NK-92 treated with Interleukin-12 subunit alpha and Interleukin-12 subunit beta, amount 100 ng/mL, for 24 hours (cell line): Measurements from ENCODE around the gene TPP1.

ENCODE experiments used
- DNase-seq: peaks from one replicate; lab custom pipeline; 2025; lab: John Stamatoyannopoulos, UW

Gene TPP1

GRCh38 chr11:6611092-6611962 is 7.9 kb downstream of the TPP1 start:
- DNase-seq: no peak

- DNase-seq: no peak
These were observed 8.6 kb downstream of the TPP1 start for GRCh38 chr11:6610591-6610990.

GRCh38 chr11:6609502-6610015 is 9.7 kb downstream of the TPP1 start:
- no peak for DNase-seq

GRCh38 chr11:6608726-6609501 is 10.3 kb downstream of the TPP1 start:
- DNase-seq: no peak

- no peak for DNase-seq
These were observed 11.2 kb downstream of the TPP1 start for GRCh38 chr11:6608011-6608410.

- no peak for DNase-seq
These were observed 11.9 kb downstream of the TPP1 start for GRCh38 chr11:6607190-6607795.

- peak; percentile 18 for DNase-seq
These were observed 12.6 kb downstream of the TPP1 start for GRCh38 chr11:6606471-6607189.

GRCh38 chr11:6604790-6605189 is 14.4 kb downstream of the TPP1 start:
- no peak for DNase-seq

- no peak for DNase-seq
These were observed 15.1 kb downstream of the TPP1 start for GRCh38 chr11:6604081-6604626.

- peak; percentile 81 for DNase-seq
These were observed 15.7 kb downstream of the TPP1 start, which contains the start of the genes ILK and RRP8 for GRCh38 chr11:6603287-6604080. Gene ILK, plus strand, starts transcription at chr11:6603774. Its CDS starts 498 bp downstream, at chr11:6604272. Gene RRP8, minus strand, starts transcription at chr11:6603616. Its CDS starts 114 bp downstream, at chr11:6603502.

- DNase-seq: no peak
These were observed 16.9 kb downstream of the TPP1 start for GRCh38 chr11:6602096-6602940.

- DNase-seq: no peak
These were observed 18.2 kb downstream of the TPP1 start for GRCh38 chr11:6601041-6601461.

- DNase-seq: no peak
These were observed 19.3 kb downstream of the TPP1 start for GRCh38 chr11:6599881-6600390.

GRCh38 chr11:6599449-6599848 is 19.8 kb downstream of the TPP1 start:
- no peak for DNase-seq

GRCh38 chr11:6598555-6598954 is 20.7 kb downstream of the TPP1 start:
- DNase-seq: no peak

- DNase-seq: no peak
These were observed 22.9 kb downstream of the TPP1 start for GRCh38 chr11:6596239-6596877.

GRCh38 chr11:6594142-6594768 is 25.0 kb downstream of the TPP1 start:
- DNase-seq: no peak

- DNase-seq: no peak
These were observed 31.2 kb downstream of the TPP1 start for GRCh38 chr11:6588018-6588417.
